Muscle layer of duodenum (tissue), 2 donors: ENCODE data around the gene PRR16.
"Not testable (repeated sequence)": the region's sequence is repeated elsewhere in the genome, so short reads cannot be mapped to it uniquely, and the experiment has no call there.

ENCODE experiments used
- H3K27ac ChIP-seq: one replicate; pipeline ENCODE4 v1.7.0; 2013; ENCODE audit warnings: mild to moderate bottlenecking, low read length
- H3K27me3 ChIP-seq: one replicate; pipeline ENCODE4 v1.7.0; 2013; ENCODE audit warnings: low read depth, mild to moderate bottlenecking, control low read depth, low read length
- H3K36me3 ChIP-seq, 2 donors: one replicate each; pipeline ENCODE4 v1.7.0; 2013; ENCODE audit warnings: low read length in 2 of 2, control low read depth in 1 of 2, mild to moderate bottlenecking in 1 of 2; ENCODE audit not compliant: insufficient read depth in 2 of 2, control insufficient read depth in 1 of 2
- H3K4me1 ChIP-seq, 2 donors: one replicate each; pipeline ENCODE4 v1.7.0; 2013; ENCODE audit warnings: low read length in 2 of 2, mild to moderate bottlenecking in 2 of 2, control low read depth in 1 of 2, moderate library complexity in 1 of 2; ENCODE audit not compliant: insufficient read depth in 2 of 2, control insufficient read depth in 1 of 2
- H3K4me3 ChIP-seq, 2 donors: one replicate each; pipeline ENCODE4 v1.7.0; 2013; ENCODE audit warnings: low read length in 2 of 2, low read depth in 1 of 2, mild to moderate bottlenecking in 1 of 2
- H3K9me3 ChIP-seq, 2 donors: one replicate each; pipeline ENCODE4 v1.7.0; 2013; ENCODE audit warnings: low read length in 2 of 2, control low read depth in 1 of 2, mild to moderate bottlenecking in 1 of 2; ENCODE audit not compliant: control insufficient read depth in 1 of 2
- donor health status: healthy.

Gene PRR16

DNA sequence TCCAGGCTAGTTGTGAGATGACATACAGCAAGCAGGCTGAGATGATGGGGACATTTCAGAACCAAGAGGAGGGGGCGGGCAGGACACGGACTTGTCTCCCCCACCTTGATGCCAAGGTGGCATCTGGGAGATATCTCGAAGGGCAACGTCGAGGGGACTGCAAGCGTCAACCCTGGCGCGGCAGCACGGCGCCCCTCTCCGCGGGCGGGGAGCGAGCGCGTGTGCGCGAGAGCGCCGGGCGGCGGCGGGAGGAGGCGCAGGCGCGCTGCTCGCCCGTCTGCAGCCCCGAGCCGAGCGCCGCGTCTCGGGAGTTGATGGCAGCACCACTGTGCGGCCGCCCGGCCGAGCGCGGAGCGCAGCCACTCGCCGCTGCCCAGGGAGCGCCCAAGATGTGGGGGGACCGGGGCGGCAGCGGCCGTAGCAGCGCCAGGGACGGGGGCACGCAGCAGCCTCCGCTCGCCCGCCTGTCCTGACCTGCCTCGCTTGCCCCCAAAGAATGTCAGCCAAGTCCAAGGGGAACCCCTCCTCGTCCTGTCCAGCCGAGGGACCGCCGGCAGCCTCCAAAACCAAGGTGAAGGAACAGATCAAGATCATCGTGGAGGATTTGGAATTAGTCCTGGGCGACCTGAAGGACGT, at the start of gene PRR16:
Gene PRR16 (plus strand): TSS at position 310 of the 636 bp plus-strand sequence.
- H3K27ac ChIP-seq = peak within 1 kb of the TSS; percentile 45

DNA sequence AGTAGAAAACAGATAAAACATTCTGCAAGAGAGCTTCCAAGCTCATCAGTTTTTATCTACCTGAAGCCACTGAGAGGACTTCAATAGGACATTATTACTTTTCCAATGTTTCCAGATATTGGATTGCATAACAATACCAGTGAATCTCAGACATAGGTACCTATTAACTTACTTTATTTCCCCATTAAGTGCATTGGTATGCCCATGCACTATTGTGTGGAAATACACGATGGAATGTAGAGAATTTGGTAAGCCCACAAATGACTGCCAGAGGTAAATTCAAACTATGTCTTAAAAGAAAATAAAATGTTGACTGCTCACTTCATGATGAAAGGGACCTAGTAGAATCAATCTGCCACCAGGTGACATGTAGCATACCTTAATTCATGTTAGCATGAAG, 48.1 kb upstream of the PRR16 start:
- Histone ChIP-seq H3K4me3 (no peak overlapping the region), H3K36me3 (no peaks in the 10 kb centered on the region), H3K9me3 (peaks cover 0 to 2% of the 10 kb centered on the region in 2 donors), H3K27me3 (no peaks in the 10 kb centered on the region), H3K4me1 (no peaks in the 10 kb centered on the region), H3K27ac (no peak overlapping the region)

More for the DNA sequence above, at the start of gene PRR16:
- Histone ChIP-seq H3K4me1 (peaks cover 0 to 11% of the 10 kb centered on the region in 2 donors), H3K27me3 (peaks cover 8% of the 10 kb centered on the region), H3K36me3 (no peaks in the 10 kb centered on the region), H3K9me3 (no peaks in the 10 kb centered on the region), H3K4me3 (peak within 1 kb of the TSS; percentile 74 to 80)

DNA sequence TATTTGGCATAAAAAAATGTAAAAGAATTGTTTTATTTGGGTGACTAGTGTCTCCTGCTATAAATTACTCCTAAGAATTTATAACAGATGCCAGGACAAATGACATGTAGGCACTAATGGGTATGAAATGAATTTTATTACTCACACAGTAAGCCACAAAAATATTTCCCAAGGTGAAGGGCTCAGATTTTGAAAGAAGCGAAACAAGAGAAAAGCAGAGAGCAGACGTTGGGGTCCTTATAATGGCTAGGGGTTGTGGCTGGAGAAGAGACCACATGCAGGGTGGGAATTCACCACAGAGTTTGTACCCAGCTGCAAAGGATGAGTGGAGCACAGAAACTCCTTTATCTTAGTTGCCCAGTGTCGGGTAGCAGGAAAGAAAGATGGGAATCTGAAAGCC, 45.0 kb upstream of the PRR16 start:
- Histone ChIP-seq H3K4me3 (no peak overlapping the region), H3K4me1 (no peaks in the 10 kb centered on the region), H3K36me3 (no peaks in the 10 kb centered on the region), H3K9me3 (no peaks in the 10 kb centered on the region), H3K27ac (no peak overlapping the region), H3K27me3 (no peaks in the 10 kb centered on the region)

DNA sequence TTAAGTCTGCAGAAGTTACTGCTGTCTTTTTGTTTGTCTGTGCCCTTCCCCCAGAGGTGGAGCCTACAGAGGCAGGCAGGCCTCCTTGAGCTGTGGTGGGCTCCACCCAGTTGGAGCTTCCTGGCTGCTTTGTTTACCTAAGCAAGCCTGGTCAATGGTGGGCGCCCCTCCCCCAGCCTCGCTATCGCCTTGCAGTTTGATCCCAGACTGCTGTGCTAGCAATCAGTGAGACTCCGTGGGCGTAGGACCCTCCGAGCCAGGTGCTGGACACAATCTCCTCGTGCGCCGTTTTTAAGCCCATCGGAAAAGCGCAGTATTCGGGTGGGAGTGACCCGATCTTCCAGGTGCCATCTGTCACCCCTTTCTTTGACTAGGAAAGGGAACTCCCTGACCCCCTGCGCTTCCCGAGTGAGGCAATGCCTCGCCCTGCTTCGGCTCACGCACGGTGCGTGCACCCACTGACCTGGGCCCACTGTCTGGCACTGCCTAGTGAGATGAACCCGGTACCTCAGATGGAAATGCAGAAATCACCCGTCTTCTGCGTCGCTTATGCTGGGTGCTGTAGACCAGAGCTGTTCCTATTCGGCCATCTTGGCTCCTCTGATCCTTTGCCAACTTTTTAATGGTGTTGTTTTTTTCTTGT, 37.3 kb upstream of the PRR16 start:
- not testable (repeated sequence) for H3K4me3 ChIP-seq, H3K27me3 ChIP-seq, H3K27ac ChIP-seq, H3K4me1 ChIP-seq, H3K36me3 ChIP-seq
- peaks cover 0 to 10% of the 10 kb centered on the region in 2 donors for H3K9me3 ChIP-seq

GRCh38 chr5:120430572-120430971, 33.5 kb upstream of the PRR16 start:
- Histone ChIP-seq H3K4me1 (no peaks in the 10 kb centered on the region), H3K36me3 (no peaks in the 10 kb centered on the region), H3K4me3 (no peak overlapping the region), H3K9me3 (peaks cover 0 to 11% of the 10 kb centered on the region in 2 donors), H3K27me3 (no peaks in the 10 kb centered on the region), H3K27ac (no peak overlapping the region)

DNA sequence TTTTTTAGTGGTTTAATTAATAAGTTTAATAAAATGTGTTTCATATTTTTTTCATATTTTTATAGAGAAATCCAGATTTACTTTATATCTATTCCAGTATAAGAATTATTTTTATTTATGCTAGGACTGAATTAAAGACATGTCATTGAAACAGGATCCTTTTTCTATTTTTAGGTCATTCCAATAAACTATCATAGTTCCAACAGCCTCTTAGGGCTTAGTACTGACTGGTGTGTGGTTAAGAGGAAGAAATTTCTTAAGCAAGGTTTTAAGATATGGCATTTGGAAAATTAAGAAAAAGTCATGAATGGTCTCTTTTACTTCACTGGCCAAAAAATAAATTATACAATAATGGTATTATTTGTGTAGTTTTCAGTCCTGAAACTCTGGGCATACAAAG, 31.2 kb upstream of the PRR16 start:
- Histone ChIP-seq H3K27ac (no peak overlapping the region), H3K9me3 (peaks cover 0 to 11% of the 10 kb centered on the region in 2 donors), H3K4me3 (no peak overlapping the region), H3K27me3 (no peaks in the 10 kb centered on the region), H3K4me1 (no peaks in the 10 kb centered on the region), H3K36me3 (no peaks in the 10 kb centered on the region)

GRCh38 chr5:120435129-120435528, 29.0 kb upstream of the PRR16 start:
- no peak overlapping the region for H3K27ac ChIP-seq
- no peaks in the 10 kb centered on the region for H3K27me3 ChIP-seq
- no peak overlapping the region for H3K4me3 ChIP-seq
- no peaks in the 10 kb centered on the region for H3K36me3 ChIP-seq
- peaks cover 0 to 6% of the 10 kb centered on the region in 2 donors for H3K9me3 ChIP-seq
- no peaks in the 10 kb centered on the region for H3K4me1 ChIP-seq

DNA sequence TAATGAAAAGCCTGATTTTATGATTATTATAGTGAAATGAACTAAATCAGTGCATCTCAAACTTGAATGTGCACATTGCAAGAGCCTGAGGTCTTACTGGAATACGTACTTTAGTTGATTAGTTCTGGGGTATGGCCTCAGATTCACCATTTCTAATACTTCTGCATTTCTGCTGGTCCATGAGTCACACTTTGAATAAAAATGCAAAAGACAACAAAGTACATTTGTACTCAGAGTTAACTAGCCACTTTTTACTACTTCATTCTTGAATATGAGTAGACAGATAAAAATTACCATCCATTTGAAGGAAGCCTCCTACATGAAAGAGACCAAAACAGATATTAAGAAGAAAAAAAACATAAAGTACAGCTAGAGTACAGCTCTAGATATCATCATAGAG, 27.1 kb upstream of the PRR16 start:
- Histone ChIP-seq H3K9me3 (no peaks in the 10 kb centered on the region), H3K36me3 (no peaks in the 10 kb centered on the region), H3K4me3 (no peak overlapping the region), H3K27ac (no peak overlapping the region), H3K4me1 (no peaks in the 10 kb centered on the region), H3K27me3 (no peaks in the 10 kb centered on the region)

- H3K4me3 ChIP-seq = no peak overlapping the region
- H3K27ac ChIP-seq = no peak overlapping the region
- no peaks in the 10 kb centered on the region for H3K36me3 ChIP-seq
- no peaks in the 10 kb centered on the region for H3K27me3 ChIP-seq
- no peaks in the 10 kb centered on the region for H3K4me1 ChIP-seq
- H3K9me3 ChIP-seq = no peaks in the 10 kb centered on the region
These were observed 21.4 kb upstream of the PRR16 start for GRCh38 chr5:120442694-120443093.

DNA sequence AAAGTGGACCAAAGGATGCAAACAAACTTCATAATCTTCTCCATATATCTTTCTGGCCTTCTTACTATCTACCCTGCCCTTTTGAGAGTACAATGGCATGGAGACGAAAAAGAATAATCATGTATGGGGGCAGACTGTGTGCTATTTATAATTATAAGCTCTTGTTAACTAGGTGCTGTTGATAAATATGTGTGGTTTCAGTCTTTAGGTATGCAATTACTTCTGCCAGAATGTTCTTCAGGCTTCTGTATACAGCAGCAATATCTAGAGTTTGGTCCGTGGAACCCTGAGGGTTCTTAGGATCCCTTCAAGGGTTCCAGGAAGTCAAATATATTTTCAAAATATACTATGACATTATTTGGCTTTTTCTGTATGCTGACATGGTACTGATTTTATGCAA, 20.5 kb upstream of the PRR16 start:
- Histone ChIP-seq H3K27ac (no peak overlapping the region), H3K4me1 (no peaks in the 10 kb centered on the region), H3K9me3 (no peaks in the 10 kb centered on the region), H3K4me3 (no peak overlapping the region), H3K36me3 (no peaks in the 10 kb centered on the region), H3K27me3 (no peaks in the 10 kb centered on the region)

- Histone ChIP-seq H3K9me3 (no peaks in the 10 kb centered on the region), H3K27ac (no peak overlapping the region), H3K4me1 (no peaks in the 10 kb centered on the region), H3K27me3 (no peaks in the 10 kb centered on the region), H3K4me3 (no peak overlapping the region), H3K36me3 (no peaks in the 10 kb centered on the region)
These were observed 18.0 kb upstream of the PRR16 start for GRCh38 chr5:120446068-120446492.

GRCh38 chr5:120446901-120447300, 17.2 kb upstream of the PRR16 start:
- H3K4me1 ChIP-seq = no peaks in the 10 kb centered on the region
- H3K27ac ChIP-seq = no peak overlapping the region
- H3K9me3 ChIP-seq = no peaks in the 10 kb centered on the region
- H3K27me3 ChIP-seq = no peaks in the 10 kb centered on the region
- H3K4me3 ChIP-seq = no peak overlapping the region
- H3K36me3 ChIP-seq = no peaks in the 10 kb centered on the region
